Measurements from ENCODE around the gene HDAC10.
"Not testable (repeated sequence)": the region's sequence is repeated elsewhere in the genome, so short reads cannot be mapped to it uniquely, and the experiment has no call there.

Gene HDAC10

DNA sequence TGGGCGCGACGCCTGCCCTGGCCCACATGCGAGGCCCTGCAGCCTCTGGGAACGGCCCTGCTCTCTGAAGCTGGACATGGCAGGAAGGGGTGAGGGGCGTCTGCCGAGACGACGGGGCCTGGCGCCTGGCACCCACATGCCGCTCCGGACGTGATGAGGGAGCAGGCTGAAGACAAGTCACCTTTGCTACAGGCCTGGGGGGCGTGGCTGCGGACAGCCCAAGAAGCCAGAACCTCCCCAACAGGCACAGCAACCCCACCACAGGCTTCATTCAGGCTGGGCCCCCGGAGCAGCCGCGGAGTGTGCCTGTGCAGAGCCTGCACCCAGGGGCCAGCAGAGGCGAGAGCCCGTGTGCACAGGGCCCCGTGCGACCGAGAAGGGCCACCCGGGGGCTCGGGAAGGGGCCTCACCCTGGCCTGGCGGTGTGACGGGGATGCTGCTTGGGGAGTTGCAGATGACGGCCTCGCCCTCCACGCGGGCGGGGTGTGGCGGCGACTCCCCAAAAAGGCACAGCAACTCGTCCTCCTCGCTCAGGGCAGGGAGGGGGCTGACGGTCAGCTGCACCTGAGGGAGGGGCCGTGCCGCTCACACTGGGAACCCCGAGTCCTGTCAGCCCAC, 35.7 kb upstream of the HDAC10 start:
- H3K27ac ChIP-seq: peak overlapping the region in 3 of 21 experiments; percentile 0 to 33 (median 4)

DNA sequence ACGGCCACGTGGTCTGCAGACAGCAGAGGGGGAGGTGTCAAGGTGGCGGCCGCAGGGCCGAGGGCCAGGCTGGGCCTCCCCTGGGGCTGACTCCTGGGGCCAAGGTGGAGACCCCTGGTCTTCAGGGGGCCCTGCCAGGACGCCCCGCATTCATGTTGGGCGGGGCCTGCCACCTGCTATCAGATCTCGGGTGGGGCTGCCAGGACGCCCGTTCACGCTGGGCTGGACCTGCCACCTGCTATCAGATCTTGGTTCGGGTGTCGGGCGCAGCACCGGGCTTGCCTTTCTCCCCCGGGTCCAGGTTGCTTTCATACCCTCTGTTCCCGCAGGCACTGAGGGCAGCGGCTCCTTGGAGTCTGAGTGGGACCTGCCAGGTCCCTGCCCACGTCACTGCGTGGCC, 35.2 kb upstream of the HDAC10 start:
- Histone ChIP-seq H3K4me3 (no peak overlapping the region), H3K27ac (peak overlapping the region in 3 of 21 experiments; percentile 0 to 33 (median 4))

More for the DNA sequence above, 35.7 kb upstream of the HDAC10 start:
- H3K4me3 ChIP-seq: no peak overlapping the region

DNA sequence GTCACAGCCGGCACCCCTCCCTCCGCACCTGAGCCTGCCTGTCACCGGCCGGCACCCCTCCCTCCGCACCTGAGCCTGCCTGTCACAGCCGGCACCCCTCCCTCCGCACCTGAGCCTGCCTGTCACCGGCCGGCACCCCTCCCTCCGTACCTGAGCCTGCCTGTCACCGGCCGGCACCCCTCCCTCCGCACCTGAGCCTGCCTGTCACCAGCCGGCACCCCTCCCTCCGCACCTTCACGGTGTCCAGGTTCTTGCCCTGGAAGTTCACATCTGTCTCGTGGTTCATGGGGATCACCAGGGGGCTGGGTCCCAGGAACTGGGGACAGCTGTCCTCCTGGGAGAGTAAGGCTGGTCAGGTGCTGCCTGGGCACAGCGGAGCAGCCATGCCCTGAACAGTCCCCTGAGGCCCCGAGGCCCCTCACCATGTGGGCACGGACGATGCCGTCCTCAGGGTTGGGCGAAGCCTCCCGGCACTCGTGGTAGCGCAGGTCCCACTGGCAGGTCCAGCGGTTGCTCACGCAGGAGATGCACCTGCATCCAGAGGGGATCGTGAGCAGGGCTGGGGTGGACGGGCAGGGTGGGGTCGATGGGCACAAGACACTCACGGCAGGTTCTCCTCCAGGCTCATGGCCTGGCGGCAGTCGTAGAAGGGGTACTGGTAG, 34.6 kb upstream of the HDAC10 start:
- Histone ChIP-seq H3K27ac (peak overlapping the region in 3 of 21 experiments; percentile 0 to 33 (median 4)), H3K4me3 (no peak overlapping the region)

DNA sequence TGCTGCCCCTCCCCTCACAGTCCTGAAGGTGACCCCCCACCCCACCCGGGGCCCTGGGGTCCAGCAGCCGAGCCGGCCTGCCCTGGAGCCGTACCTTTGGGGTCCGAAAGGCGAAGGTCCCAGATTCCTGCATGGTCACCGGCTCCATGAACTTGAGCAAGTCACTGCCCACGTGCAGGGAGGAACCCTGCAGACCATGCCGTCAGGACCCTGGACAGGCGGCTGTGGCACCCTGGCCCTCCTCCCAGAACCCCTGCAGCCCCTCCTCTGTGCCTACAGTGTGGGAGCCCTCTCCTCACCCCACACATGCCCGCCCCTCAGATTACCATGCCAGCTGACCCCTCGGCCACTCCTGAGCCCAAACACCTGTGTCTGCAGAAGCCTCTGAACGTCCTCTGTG, 33.4 kb upstream of the HDAC10 start:
- Histone ChIP-seq H3K4me3 (no peak overlapping the region), H3K27ac (peak overlapping the region in 1 of 21 experiments; percentile 2)

DNA sequence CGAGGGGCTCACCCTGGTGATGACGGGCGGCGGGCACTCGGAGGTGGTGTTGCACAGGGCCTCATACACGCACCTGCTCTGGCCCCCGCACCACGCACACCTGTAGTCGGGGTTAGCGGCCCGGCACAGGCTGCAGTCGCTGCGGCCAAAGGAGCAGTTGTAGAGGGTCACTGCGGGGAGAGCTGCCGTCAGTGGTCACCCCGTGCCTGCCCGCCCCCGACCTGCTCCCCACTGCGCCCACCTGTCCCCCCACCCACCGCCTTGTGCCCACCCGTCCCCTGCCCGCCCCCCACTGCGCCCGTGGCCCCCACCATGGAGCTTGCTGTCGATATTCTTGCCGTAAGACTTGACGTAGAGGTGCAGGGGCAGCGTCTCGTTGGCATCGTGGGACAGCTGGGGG, 32.8 kb upstream of the HDAC10 start:
- H3K27ac ChIP-seq: peak overlapping the region in 1 of 21 experiments; percentile 32
- H3K4me3 ChIP-seq: no peak overlapping the region

DNA sequence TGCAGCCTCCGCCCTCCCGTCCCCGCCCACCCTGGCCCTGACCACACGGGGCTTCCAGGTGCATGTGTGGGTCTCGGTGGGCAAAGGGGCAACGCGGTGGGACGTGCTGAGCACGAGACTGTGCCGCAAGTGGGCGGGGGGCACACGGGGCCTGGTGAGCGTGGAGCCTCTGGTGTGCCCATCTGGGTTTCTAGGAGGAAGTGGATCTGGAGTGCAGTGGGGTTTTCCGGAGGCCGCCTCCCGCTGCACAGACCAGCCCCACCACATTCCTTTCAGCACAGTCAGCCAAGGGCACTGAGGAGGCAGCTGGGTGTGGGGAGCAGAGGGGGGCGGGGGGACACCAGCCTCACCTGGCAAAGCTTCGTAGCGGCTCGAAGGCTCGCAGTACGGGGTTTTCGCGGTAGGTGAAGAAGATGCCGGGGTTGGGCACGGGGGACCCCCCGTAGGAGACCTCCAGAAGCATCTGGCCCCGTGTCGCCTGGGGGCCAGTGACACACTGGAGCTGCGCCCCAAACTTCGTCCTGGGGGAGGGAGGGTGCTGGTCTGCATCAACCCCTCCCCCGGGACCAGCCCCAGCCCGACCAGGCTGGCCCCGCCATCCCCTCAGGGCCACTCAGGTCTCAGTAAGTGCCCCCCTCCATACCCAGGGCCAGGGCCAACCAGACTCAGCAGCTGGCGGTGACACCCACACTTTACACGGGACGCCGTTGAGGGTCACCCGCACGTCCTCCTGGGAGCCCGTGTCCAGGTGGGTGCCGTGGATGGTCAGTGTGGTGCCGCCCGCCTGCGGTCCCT, 31.5 kb upstream of the HDAC10 start:
- Histone ChIP-seq H3K4me3 (peak overlapping the region in 1 of 7 experiments; percentile 18), H3K27ac (peak overlapping the region in 20 of 21 experiments; percentile 22 to 81 (median 64))

DNA sequence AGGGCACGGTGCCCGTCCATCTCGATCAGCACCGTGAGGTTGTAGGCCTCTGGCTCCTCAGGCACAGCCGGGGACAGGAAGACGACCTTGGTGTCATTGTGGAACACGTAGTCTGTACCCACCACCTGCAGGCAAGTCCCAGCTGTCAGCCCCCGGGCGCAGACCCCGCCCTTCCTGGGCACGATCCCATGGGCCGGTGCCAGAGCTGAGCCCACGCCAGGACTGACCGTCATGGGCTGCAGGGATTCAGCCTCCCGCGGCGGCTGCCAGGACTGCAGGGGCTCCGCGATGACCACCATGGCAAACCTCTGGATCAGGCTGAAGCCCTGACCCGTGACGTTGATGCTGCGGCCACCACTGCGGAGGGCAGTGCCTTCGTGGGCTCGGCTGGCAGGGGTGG, 30.9 kb upstream of the HDAC10 start:
- Histone ChIP-seq H3K27ac (peak overlapping the region in 19 of 21 experiments; percentile 22 to 81 (median 65)), H3K4me3 (peak overlapping the region in 1 of 7 experiments; percentile 18)

DNA sequence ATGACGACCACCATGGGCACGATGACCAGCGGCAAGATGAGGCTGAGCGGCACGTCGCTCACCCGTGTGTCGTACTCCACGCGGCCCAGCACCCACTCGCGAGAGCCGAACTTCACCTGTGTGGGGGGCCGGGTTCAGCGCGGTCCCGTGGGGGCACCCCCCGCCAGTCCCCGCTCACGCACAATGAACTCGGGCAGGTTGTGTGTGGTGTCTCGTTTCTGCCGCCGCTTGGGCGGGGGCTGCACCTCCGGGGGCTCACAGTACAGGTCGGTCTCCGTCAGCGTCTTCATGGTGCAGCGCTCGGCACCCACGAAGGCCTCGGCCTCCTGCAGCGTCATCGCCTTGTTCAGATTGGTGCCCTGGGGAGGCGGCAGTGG, 30.3 kb upstream of the HDAC10 start:
- Histone ChIP-seq H3K27ac (peak overlapping the region in 6 of 21 experiments; percentile 65 to 81 (median 72)), H3K4me3 (no peak overlapping the region)

GRCh38 chr22:50280708-50281383, 29.8 kb upstream of the HDAC10 start:
- peak overlapping the region in 1 of 21 experiments; percentile 72 for H3K27ac ChIP-seq
- no peak overlapping the region for H3K4me3 ChIP-seq

GRCh38 chr22:50280022-50280707, 29.1 kb upstream of the HDAC10 start:
- H3K27ac ChIP-seq: peak overlapping the region in 2 of 21 experiments; percentile 8 to 11
- H3K4me3 ChIP-seq: no peak overlapping the region

DNA sequence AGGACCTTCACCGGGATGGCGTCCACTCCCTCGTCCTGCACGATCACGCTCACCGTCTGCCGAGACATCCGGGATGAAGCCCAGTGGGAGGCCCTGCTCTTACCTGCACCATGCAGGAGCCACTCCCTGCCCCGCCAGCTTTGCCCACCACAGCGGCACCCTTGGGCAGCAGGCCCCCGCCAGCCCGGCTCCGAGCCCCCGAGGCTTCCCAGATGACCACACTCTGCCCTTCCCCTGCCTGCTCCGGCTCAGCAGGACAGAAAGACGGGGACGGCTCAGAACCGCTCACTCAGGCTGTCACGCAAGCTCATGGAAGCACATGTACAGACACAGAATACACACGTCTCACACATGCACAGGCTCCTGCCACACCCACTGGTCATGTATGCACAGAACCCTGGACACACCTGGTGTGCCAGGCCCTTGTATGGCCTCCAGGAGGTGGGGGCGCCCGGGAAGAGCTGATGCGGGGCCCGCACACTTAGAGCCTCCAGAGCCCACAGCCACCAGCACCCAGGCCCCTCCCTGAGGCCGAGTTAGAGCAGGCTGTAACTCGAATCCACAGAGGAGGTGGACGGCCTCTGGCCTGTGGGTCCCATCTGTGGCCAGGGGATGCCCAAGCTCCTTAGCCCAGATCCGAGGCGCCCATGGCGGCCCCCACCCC, 28.0 kb upstream of the HDAC10 start:
- Histone ChIP-seq H3K4me3 (no peak overlapping the region), H3K27ac (peak overlapping the region in 2 of 21 experiments; percentile 8 to 11)

DNA sequence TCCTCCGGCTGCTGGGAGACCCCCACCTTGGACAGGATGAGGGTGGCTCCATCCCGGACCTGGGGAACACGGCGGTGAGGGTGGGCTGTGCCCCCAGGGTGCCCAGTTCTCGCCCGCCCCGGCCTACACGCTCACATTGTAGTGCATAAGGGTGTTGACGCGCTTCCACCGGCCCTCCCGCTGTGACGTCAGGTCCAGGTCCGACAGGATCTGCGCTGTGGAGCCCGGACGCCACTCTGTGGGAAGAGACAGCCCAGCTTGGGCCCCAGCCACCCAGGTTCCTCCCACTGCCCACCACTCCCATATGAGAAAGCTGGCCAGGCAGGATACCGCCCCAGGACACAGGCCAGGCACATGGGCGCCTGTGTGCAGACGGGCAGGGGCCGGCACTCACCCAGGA, 27.4 kb upstream of the HDAC10 start:
- Histone ChIP-seq H3K27ac (no peak overlapping the region), H3K4me3 (no peak overlapping the region)

GRCh38 chr22:50277761-50278160, 26.7 kb upstream of the HDAC10 start:
- Histone ChIP-seq H3K27ac (peak overlapping the region in 1 of 21 experiments; percentile 2), H3K4me3 (no peak overlapping the region)

DNA sequence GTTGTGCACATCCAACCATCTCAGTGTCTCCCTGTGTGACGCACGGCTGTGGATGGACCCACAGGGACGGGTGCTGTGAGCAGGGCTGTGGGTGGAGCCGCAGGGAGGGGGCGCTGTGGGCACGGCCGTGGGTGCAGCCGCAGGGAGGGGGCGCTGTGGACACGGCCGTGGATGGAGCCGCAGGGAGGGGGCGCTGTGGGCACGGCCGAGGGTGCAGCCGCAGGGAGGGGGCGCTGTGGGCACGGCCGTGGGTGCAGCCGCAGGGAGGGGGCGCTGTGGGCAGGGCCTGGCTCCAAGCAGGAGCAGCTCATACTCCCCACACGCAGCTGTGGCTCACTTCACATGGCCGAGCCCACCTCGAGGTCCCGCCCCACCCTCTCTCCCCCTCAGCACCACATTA, 25.1 kb upstream of the HDAC10 start:
- H3K27ac ChIP-seq: peak overlapping the region in 1 of 21 experiments; percentile 6
- no peak overlapping the region for H3K4me3 ChIP-seq

DNA sequence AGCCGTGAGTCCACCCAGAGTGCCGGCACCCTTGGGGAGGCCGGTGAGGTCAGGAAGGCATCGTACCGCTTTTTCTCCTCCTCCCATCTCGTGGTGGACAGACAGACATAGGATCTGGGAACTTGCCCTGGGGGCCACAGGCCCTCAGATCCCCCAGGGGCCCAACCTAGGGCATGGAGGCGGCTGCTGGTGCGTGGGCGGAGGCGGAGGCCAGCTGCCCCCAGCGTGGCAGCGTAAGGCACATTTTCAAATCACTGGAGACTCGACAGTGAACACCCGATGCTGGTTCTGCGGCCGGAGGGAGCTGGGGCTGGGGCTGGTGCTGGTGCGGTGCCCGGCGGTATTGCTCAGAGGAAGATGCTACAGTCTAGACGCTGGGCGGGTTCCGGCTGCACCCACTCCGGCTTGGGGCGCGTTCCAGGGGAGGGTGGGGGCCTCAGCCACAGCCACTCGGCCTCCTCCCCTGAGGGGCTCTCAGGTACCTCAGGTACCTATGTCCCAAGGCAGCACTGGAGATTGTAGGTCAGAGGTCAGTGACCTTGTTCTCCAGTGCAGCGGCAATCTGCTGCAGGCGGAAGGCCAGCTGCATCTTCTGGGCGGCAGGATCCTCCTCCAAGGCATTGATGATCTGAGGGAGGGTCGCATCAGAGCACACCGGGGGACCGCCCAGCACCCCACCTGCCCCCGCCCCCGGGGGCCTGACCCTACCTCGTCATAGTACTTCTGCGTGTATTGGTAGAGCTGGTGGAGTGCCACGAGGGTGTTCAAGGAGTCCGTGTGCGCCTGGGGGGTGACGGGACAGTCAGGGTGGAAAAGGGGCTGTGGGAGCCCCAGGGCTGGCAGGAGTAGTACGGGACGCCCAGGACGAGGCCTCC, 24.4 kb upstream of the HDAC10 start:
- no peak overlapping the region for H3K27ac ChIP-seq
- H3K4me3 ChIP-seq: no peak overlapping the region

- no peak overlapping the region for H3K4me3 ChIP-seq
- no peak overlapping the region for H3K27ac ChIP-seq
These were observed 23.7 kb upstream of the HDAC10 start for GRCh38 chr22:50274771-50275170.

DNA sequence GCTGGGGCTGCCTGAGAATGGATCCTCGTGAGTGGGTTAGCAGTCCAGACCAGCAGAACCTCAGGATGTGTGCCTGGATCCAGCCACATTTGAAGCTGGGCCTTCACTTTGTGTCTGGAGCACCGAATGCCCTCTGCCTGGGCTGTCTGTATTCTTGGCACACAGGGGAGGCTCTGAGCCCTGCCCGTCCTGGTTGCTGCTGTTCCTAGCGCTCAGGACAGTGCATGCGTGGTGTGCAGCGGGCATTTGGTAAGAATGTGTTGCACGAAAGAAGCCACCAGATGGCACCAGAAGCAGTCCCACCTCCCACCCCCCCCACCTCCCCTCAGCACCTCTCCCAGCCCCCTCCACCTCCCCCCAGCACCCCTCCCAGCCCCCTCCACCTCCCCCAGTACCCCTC, 23.2 kb upstream of the HDAC10 start:
- no peak overlapping the region for H3K27ac ChIP-seq
- no peak overlapping the region for H3K4me3 ChIP-seq

- H3K4me3 ChIP-seq, H3K27ac ChIP-seq: not testable (repeated sequence)
These were observed 22.7 kb upstream of the HDAC10 start for GRCh38 chr22:50273781-50274180.

Data from skin epidermis (tissue), 12 donors.